Subcutaneous adipose tissue (tissue), 4 donors: ENCODE measurements around the gene NCKAP1. TPM values are rescaled to one million over a fixed set of nuclear protein-coding genes. Genes with fewer than 3 reads are reported as not detected.

Source experiments
- total RNA-seq, 4 donors: library from RNA; depleted of rRNA; stranded (reverse); fragments of >200 nt; gene quantifications; one replicate each; pipeline ENCODE4 v1.1.0, GENCODE V29; 2016
- TF ChIP-seq, protein P1 (sequence below): fragments of 450-650 bp; IDR thresholded peaks from one replicate; pipeline ENCODE4 v1.5.1; 2016; ENCODE audit warnings: low read depth, mild to moderate bottlenecking, control low read depth, antibody characterized with exemption, moderate library complexity

NCKAP1 gene
- total RNA-seq, 4 donors from 2014 or later = 123 to 308 (median 157) TPM

DNA sequence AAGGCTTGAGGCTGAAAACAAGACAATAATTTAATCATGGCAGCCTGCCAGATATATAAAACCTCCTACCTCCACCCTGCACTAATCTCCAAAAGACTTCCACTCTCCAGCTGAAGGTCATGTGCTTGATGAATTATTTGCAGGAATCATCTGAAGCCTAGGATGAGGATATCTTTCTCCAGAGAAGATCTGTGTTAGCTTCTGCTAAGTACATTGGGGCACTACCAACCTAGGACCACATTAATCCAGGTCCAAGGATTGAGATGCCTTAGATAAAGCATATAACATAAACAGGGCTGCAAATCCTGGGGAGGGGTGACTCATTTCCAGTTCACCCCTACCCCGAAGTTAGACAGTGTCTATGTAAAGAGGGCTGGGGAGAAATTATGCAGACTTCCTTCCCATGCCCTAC is 91.3 kb downstream of the NCKAP1 start:
- TF ChIP-seq, protein P1, sequence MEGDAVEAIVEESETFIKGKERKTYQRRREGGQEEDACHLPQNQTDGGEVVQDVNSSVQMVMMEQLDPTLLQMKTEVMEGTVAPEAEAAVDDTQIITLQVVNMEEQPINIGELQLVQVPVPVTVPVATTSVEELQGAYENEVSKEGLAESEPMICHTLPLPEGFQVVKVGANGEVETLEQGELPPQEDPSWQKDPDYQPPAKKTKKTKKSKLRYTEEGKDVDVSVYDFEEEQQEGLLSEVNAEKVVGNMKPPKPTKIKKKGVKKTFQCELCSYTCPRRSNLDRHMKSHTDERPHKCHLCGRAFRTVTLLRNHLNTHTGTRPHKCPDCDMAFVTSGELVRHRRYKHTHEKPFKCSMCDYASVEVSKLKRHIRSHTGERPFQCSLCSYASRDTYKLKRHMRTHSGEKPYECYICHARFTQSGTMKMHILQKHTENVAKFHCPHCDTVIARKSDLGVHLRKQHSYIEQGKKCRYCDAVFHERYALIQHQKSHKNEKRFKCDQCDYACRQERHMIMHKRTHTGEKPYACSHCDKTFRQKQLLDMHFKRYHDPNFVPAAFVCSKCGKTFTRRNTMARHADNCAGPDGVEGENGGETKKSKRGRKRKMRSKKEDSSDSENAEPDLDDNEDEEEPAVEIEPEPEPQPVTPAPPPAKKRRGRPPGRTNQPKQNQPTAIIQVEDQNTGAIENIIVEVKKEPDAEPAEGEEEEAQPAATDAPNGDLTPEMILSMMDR = no peak

DNA sequence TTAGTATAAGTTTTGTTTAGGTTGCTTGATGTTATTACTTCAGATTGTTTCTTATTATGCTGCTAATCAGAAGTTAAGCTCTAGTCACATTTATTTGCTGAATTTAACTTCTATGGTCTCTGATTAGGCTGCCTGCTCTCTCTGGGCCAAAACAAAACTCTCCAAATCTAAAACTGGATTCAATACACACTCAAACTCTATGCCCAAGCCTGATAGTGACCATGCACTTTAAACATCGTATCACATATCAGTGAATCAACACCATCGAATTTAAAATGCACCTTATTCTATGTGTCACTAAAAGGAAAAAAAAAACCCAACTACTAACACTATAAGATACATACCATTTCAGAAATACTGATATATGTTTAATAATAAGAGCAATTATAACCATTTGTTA is 94.9 kb downstream of the NCKAP1 start:
- TF ChIP-seq, protein P1 = no peak

DNA sequence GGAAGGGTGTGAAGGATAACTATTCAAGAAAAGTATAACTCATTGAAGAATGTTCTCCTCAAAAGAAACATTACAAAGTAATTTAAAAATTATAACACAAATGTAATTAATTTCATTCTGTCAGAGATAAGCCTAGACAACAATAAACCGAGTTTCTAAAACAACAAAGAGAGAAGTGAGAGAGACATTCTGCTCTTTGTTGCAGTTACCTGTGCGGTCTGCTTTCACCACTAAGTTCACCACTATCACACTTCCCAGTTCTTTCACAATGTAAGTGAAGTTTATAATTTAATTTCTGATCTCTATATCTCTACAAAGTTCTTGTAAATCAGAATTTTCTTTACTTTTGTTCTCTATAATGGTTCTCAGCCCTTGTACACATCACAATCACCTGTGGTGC is 95.5 kb downstream of the NCKAP1 start:
- TF ChIP-seq, protein P1 = no peak

DNA sequence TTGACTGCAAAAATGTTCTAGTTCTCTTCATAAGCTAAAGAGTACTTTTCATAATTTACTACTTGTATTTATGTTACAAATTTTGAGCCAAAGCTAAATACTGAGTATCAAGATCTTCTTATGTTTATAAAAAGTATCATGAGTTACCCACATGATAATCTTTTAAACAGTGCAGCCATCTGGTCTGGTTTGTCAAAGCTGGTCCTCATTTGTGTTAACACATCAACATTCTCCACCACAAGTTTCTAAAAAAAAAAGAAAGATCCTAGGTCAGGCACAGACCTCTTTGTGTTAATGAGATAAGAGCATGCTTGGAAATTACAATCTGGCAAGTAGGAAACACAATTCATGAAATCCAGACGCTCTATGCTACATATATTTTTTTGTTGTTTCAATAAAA is 96.3 kb downstream of the NCKAP1 start:
- TF ChIP-seq, protein P1 = no peak

DNA sequence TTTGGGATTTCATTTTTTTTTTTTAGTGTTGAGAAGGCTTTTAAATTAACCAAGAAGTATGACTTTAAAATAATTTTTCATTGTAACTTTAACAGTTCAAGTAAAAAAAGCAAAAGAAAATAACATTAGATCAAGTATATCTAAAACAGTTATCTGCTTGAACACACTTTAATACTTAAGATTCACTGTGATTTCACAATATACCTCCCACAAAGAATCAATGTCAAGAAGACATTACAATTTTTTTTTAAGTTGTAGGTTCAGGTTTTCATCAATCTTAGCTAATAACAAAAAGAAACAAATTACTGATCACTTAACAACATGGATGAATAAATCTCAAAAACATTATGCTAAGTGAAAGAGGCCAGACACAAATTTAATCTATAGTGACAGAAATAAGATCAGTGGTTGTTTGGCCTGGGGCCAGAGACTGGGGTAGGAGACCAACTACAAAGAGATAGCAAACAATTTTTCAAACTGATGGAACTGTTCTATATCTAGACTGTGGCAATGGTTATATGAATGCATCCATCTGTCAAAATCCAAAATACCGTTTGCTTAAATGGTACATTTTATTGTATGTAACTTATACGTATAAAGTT is 97.0 kb downstream of the NCKAP1 start:
- TF ChIP-seq, protein P1 = no peak

DNA sequence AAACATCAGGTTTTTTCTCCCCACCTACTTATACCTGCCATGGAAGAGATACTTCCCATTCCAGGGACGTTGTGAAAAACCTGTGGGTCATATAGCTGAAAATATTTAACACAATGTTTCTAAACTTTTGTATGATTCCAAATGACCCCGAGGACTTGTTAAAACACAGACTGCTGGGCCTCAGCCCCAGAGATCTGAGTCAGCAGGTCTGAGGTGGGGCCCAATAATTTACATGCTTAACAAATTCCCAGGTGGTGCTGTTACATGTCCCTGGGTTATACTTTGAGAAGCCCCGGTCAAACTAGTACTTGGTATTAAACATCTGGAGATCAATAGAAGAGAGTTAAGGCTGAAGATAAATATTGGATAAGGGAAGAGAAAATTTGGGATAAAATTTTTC is 100.4 kb downstream of the NCKAP1 start:
- TF ChIP-seq, protein P1 = no peak

DNA sequence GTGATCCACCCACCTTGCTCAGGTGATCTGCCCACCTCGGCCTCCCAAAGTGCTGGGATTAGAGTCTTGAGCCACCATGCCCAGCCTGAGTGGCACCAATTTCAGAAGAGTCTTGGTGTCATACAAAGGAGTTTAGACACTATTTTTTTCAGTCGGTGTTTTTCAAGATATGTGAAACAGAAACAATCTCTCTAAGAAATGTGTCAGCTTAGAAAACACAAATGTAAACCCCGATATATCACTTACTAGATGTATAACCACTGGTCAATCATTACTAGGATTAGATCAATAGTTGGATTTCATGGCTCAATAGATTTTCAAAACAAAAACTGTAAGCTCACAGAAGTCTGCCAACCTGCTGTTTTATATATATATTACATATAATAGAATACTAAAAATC is 104.6 kb downstream of the NCKAP1 start:
- TF ChIP-seq, protein P1 = no peak
